H1 (cell line): Measurements from ENCODE around the gene KCTD11. TPM values are rescaled to one million over a fixed set of nuclear protein-coding genes. Genes with fewer than 3 reads are reported as not detected.

Source experiments
- CTCF ChIA-PET: fragments of 300-600 bp; sonication (Branson Sonifier 250); formaldehyde crosslinking; loops from one replicate; lab custom pipeline; 2021; ENCODE audit not compliant: partially characterized antibody; lab: Charles Lee
- POLR2A ChIA-PET: fragments of 300-600 bp; sonication (Branson Sonifier 250); formaldehyde crosslinking; loops from one replicate; lab custom pipeline; 2021; ENCODE audit warnings: inconsistent platforms; ENCODE audit not compliant: partially characterized antibody; lab: Charles Lee
- DNase-seq, 2 experiments: peaks; one replicate each; pipeline versions ENCODE4 v3.0.0 to v3.0.0-alpha.2; 2010 to 2022; ENCODE audit warnings: low spot score in 2 of 2, low read depth in 1 of 2, mixed read lengths in 1 of 2
- FAIRE-seq: peaks from 2 replicates; lab custom pipeline; 2011; peaks lifted over from hg19 to GRCh38; lab: Jason Lieb, UNC
- H2AFZ ChIP-seq: 2 replicates; pipeline ENCODE4 v1.8.1; 2012; ENCODE audit warnings: low read length, inconsistent platforms
- H2AK5ac ChIP-seq: 2 replicates; pipeline ENCODE4 v1.6.1; 2013; ENCODE audit warnings: low read depth, low read length
- H2BK120ac ChIP-seq: replicated peaks from 2 replicates; pipeline ENCODE3; 2013; ENCODE audit warnings: low read depth, low read length, inconsistent platforms
- H2BK12ac ChIP-seq: 2 replicates; pipeline ENCODE4 v1.6.1; 2013; ENCODE audit warnings: low read depth, low read length
- H2BK15ac ChIP-seq: 2 replicates; pipeline ENCODE4 v1.6.1; 2013; ENCODE audit warnings: low read length
- H2BK20ac ChIP-seq: 2 replicates; pipeline ENCODE4 v1.6.1; 2013; ENCODE audit warnings: low read length
- H2BK5ac ChIP-seq: 2 replicates; pipeline ENCODE4 v1.6.1; 2013; ENCODE audit warnings: low read depth, low read length
- H3K14ac ChIP-seq: 2 replicates; pipeline ENCODE4 v1.6.1; 2013; ENCODE audit warnings: inconsistent platforms; ENCODE audit not compliant: insufficient read length
- H3K18ac ChIP-seq: 2 replicates; pipeline ENCODE4 v1.6.1; 2013; ENCODE audit warnings: low read length; ENCODE audit errors: extremely low read depth
- H3K23ac ChIP-seq: 2 replicates; pipeline ENCODE4 v1.6.1; 2013; ENCODE audit warnings: inconsistent platforms; ENCODE audit not compliant: insufficient read length
- H3K23me2 ChIP-seq: 2 replicates; pipeline ENCODE4 v1.6.1; 2013; ENCODE audit warnings: low read depth, low read length
- H3K27ac ChIP-seq: 2 replicates; pipeline ENCODE4 v1.6.1; 2011; ENCODE audit warnings: low read depth, low read length, inconsistent platforms
- H3K27me3 ChIP-seq, 4 experiments: replicated peaks in 1 of 4; 1 replicate in 1 of 4; 2 replicates in 3 of 4; pipeline versions ENCODE4 v1.6.1 to v1.8.1; 2011 to 2013; ENCODE audit warnings: low read length in 3 of 4, mild to moderate bottlenecking in 3 of 4, inconsistent platforms in 2 of 4, mixed read lengths in 2 of 4, moderate library complexity in 1 of 4; ENCODE audit not compliant: control insufficient read depth in 3 of 4, insufficient read depth in 3 of 4; ENCODE audit errors: extremely low read depth in 1 of 4
- H3K36me3 ChIP-seq, 4 experiments: 2 replicates each; pipeline versions ENCODE4 v1.6.1 to v1.8.1; 2011 to 2013; ENCODE audit warnings: mild to moderate bottlenecking in 4 of 4, low read length in 3 of 4, moderate library complexity in 2 of 4, control low read depth in 1 of 4, inconsistent platforms in 1 of 4; ENCODE audit not compliant: insufficient read depth in 4 of 4, control insufficient read depth in 2 of 4
- H3K4ac ChIP-seq: replicated peaks from 2 replicates; pipeline ENCODE3; 2013; ENCODE audit warnings: low read length, low read depth, mixed read lengths, inconsistent platforms; ENCODE audit not compliant: insufficient read length
- H3K4me1 ChIP-seq, 4 experiments: replicated peaks in 1 of 4; 1 replicate in 1 of 4; 2 replicates in 3 of 4; pipeline versions ENCODE4 v1.6.1 to v1.8.1; 2011 to 2013; ENCODE audit warnings: low read length in 3 of 4, inconsistent platforms in 2 of 4, mixed read lengths in 1 of 4; ENCODE audit not compliant: insufficient read depth in 4 of 4, control insufficient read depth in 3 of 4
- H3K4me2 ChIP-seq, 2 experiments: 2 replicates each; pipeline versions ENCODE4 v1.6.1 to v1.8.1; 2011 to 2013; ENCODE audit warnings: low read depth in 2 of 2, low read length in 2 of 2, control low read depth in 1 of 2, inconsistent platforms in 1 of 2, mild to moderate bottlenecking in 1 of 2; ENCODE audit not compliant: insufficient read depth in 1 of 2
- H3K4me3 ChIP-seq, 4 experiments: fragments of 200-600, 300-600 bp in 1 of 4; sonication (generic), shearing (Covaris generic), sonication (Bioruptor Twin) in 1 of 4; 2 replicates each; pipeline versions ENCODE4 v1.5.1 to v1.8.1; 2011 to 2016; ENCODE audit warnings: low read length in 4 of 4, low read depth in 3 of 4, control low read depth in 2 of 4, inconsistent platforms in 2 of 4, mild to moderate bottlenecking in 2 of 4, mixed read lengths in 1 of 4, moderate library complexity in 1 of 4; ENCODE audit not compliant: insufficient read depth in 2 of 4; ENCODE audit errors: extremely low read depth in 1 of 4
- H3K56ac ChIP-seq: replicated peaks from 2 replicates; pipeline ENCODE3; 2013; ENCODE audit warnings: low read depth, mild to moderate bottlenecking, mixed read lengths, low read length, inconsistent platforms; ENCODE audit not compliant: insufficient read length
- H3K79me1 ChIP-seq: 2 replicates; pipeline ENCODE4 v1.6.1; 2013; ENCODE audit warnings: low read depth, low read length, control low read depth
- H3K79me2 ChIP-seq, 2 experiments: 2 replicates each; pipeline versions ENCODE4 v1.6.1 to v1.8.1; 2012 to 2013; ENCODE audit warnings: low read length in 2 of 2, mild to moderate bottlenecking in 2 of 2, inconsistent platforms in 1 of 2; ENCODE audit not compliant: insufficient read depth in 2 of 2, control insufficient read depth in 1 of 2
- H3K9ac ChIP-seq, 4 experiments: replicated peaks in 1 of 4; 1 replicate in 1 of 4; 2 replicates in 3 of 4; pipeline versions ENCODE4 v1.6.1 to v1.8.1; 2011 to 2013; ENCODE audit warnings: low read depth in 3 of 4, low read length in 3 of 4, control low read depth in 2 of 4, mild to moderate bottlenecking in 2 of 4, moderate library complexity in 2 of 4, inconsistent platforms in 1 of 4; ENCODE audit errors: extremely low read depth in 1 of 4
- H3K9me3 ChIP-seq, 2 experiments: 2 replicates each; pipeline versions ENCODE4 v1.6.1 to v1.8.1; 2012 to 2013; ENCODE audit warnings: mild to moderate bottlenecking in 2 of 2, moderate library complexity in 2 of 2, control low read depth in 1 of 2, inconsistent platforms in 1 of 2, low read depth in 1 of 2, low read length in 1 of 2, mixed read lengths in 1 of 2; ENCODE audit not compliant: insufficient read depth in 2 of 2
- H4K20me1 ChIP-seq, 2 experiments: replicated peaks in 1 of 2; 2 replicates each; pipeline versions ENCODE3 to v1.8.1; 2011 to 2013; ENCODE audit warnings: inconsistent platforms in 2 of 2, low read length in 2 of 2, mild to moderate bottlenecking in 1 of 2; ENCODE audit not compliant: insufficient read depth in 2 of 2, control insufficient read depth in 1 of 2
- H4K5ac ChIP-seq: 2 replicates; pipeline ENCODE4 v1.6.1; 2013; ENCODE audit warnings: low read length, low read depth, mixed read lengths, inconsistent platforms; ENCODE audit not compliant: insufficient read length
- H4K8ac ChIP-seq: 2 replicates; pipeline ENCODE4 v1.8.0; 2013; ENCODE audit warnings: mild to moderate bottlenecking, moderate library complexity, low read length, inconsistent platforms; ENCODE audit not compliant: insufficient read depth; ENCODE audit errors: extremely low read depth
- H4K91ac ChIP-seq: replicated peaks from 2 replicates; pipeline ENCODE3; 2013; ENCODE audit warnings: low read length, mixed read lengths, inconsistent platforms; ENCODE audit not compliant: insufficient read length
- CTBP2 ChIP-seq: IDR thresholded peaks from 2 replicates; pipeline ENCODE4 v1.7.0; 2011; ENCODE audit warnings: borderline replicate concordance, mild to moderate bottlenecking, moderate library complexity, mixed read lengths, low read length; ENCODE audit not compliant: insufficient read depth, insufficient read length
- JUND ChIP-seq: IDR thresholded peaks from 2 replicates; pipeline ENCODE4 v1.6.1; 2011; ENCODE audit warnings: mild to moderate bottlenecking, improper control_type of control experiment, low read length
- KDM5A ChIP-seq: fragments of 200-600 bp; IDR thresholded peaks from 2 replicates; pipeline ENCODE4 v1.7.1; 2012; ENCODE audit warnings: mild to moderate bottlenecking, low read length, inconsistent platforms, mixed read lengths
- NRF1 ChIP-seq: IDR thresholded peaks from 2 replicates; pipeline ENCODE4 v1.6.1; 2011; ENCODE audit warnings: mild to moderate bottlenecking, low read depth, low read length, improper control_type of control experiment
- POLR2A ChIP-seq, 2 experiments: IDR thresholded peaks; 1 replicate in 1 of 2; 2 replicates in 1 of 2; pipeline ENCODE4 v1.6.1; 2011; ENCODE audit warnings: low read depth in 2 of 2, low read length in 2 of 2, mild to moderate bottlenecking in 2 of 2; ENCODE audit errors: control extremely low read depth in 1 of 2
- RAD21 ChIP-seq, 2 experiments: IDR thresholded peaks in 1 of 2; conservative IDR thresholded peaks in 1 of 2; 2 replicates each; pipeline ENCODE4 v1.6.1; 2011; ENCODE audit warnings: low read depth in 2 of 2, low read length in 2 of 2, improper control_type of control experiment in 1 of 2, inconsistent platforms in 1 of 2, mild to moderate bottlenecking in 1 of 2, moderate library complexity in 1 of 2
- RNF2 ChIP-seq: fragments of 200-900, 300-1000 bp; sonication (generic); IDR thresholded peaks from 2 replicates; pipeline ENCODE4 v1.7.1; 2016; ENCODE audit warnings: borderline replicate concordance, low read depth, mild to moderate bottlenecking, antibody characterized with exemption, low read length; ENCODE audit not compliant: poor library complexity, severe bottlenecking; ENCODE audit errors: missing control alignments
- SP2 ChIP-seq: IDR thresholded peaks from 2 replicates; pipeline ENCODE4 v1.6.1; 2012; ENCODE audit warnings: mild to moderate bottlenecking, low read length, inconsistent platforms
- WGBS, 2 experiments: shearing (Covaris generic) in 1 of 2; methylation state at CpG; one replicate each; pipeline versions ENCODE4 v1.1.6 to v1.1.7; 2013 to 2015; ENCODE audit warnings: low lambda C conversion rate in 2 of 2, mixed read lengths in 2 of 2, inconsistent platforms in 1 of 2, low coverage in 1 of 2, missing lambda C conversion rate in 1 of 2; ENCODE audit not compliant: insufficient replicate concordance in 2 of 2, insufficient coverage in 1 of 2, insufficient read length in 1 of 2; ENCODE audit errors: extremely low coverage in 1 of 2, missing lambda C conversion rate in 1 of 2; 5-methylcytosine and 5-hydroxymethylcytosine counted together
- polyA plus RNA-seq, 7 experiments: library from polyadenylated mRNA; depleted of rRNA in 3 of 7; stranded (reverse) in 5 of 7; unstranded in 2 of 7; fragments of >200 nt in 5 of 7; fragments of 200-250 nt in 2 of 7; gene quantifications; 1 replicate in 5 of 7; 2 replicates in 1 of 7; 4 replicates in 1 of 7; pipeline versions ENCODE4 v1.2.1 to v1.2.3, GENCODE V29; 2011 to 2013; ENCODE audit warnings: missing spikeins in 2 of 7, mixed read lengths in 2 of 7
- total RNA-seq: library from RNA; stranded (reverse); fragmentation: NEBNext Ultra II Directional; extraction: Animal tissue kit (Norgen Biotek cat#: 25700); gene quantifications from 2 replicates; pipeline ENCODE4 v1.2.1, GENCODE V29; 2021
- TF ChIP-seq, protein P1 (sequence below), 3 experiments: IDR thresholded peaks; 1 replicate in 2 of 3; 2 replicates in 1 of 3; pipeline versions ENCODE4 v1.5.1 to v1.6.1; 2011; ENCODE audit warnings: low read length in 3 of 3, mild to moderate bottlenecking in 3 of 3, inconsistent platforms in 2 of 3, low read depth in 1 of 3, moderate library complexity in 1 of 3; ENCODE audit not compliant: insufficient read depth in 1 of 3; ENCODE audit errors: control extremely low read depth in 1 of 3

KCTD11 gene
- total and polyA plus RNA-seq, 2 of the 8 experiments (the other 6 are each of a cell fraction or from before 2014, with no cell fraction given): 8.6 to 9.2 TPM

DNA sequence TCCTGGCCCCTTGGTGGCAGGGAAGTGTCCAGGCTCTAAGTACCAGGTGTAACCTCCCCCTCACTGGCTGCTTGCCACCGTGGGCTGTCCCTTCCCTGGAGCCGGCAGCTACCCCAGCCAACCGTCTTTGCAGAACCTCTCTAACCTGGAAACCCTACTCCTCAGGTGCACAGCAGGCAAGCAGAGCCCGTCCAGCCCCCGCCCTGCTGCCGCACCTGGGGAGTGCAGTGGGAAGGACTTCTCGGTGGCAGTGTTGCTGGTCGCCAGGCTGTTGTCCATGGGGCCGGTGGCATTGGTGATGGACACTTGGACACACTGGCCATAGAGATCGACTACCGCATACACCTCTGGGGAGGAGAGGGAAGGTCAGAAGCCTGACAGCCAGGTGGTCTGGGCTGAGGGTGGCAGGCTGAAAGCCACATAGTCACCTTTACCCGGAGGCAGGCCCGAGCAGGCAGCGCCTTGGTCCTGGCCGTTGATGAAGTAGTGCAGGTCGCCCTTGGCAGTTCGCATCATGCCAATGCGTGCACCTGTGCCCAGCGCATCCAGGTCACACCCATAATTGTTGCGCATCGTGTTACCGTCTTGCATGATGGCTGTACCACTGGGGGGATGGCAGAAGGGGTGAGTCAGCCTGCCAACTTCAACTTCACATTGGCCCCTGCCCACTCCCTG, 29.3 kb upstream of the KCTD11 start:
- Histone ChIP-seq H3K79me2 (peaks cover 0 to 4% of the 10 kb centered on the region in 2 experiments; a peak in 2 of 4 replicates), H2BK20ac (no peak overlapping the region), H4K5ac (no peak overlapping the region), H3K4me2 (no peak overlapping the region), H2BK5ac (no peak overlapping the region), H3K14ac (no peak overlapping the region), H3K4me3 (no peak overlapping the region), H3K9me3 (no peaks in the 10 kb centered on the region), H3K23ac (no peak overlapping the region), H2AFZ (no peak overlapping the region), H3K4me1 (peaks cover 0 to 2% (median 0%) of the 10 kb centered on the region in 4 experiments; a peak in 1 of 7 replicates), H3K27me3 (no peaks in the 10 kb centered on the region; a peak in 1 of 7 replicates), H4K91ac (peak overlapping the region; percentile 56), H3K79me1 (peaks cover 2% of the 10 kb centered on the region; the same call in 1 of the 2 replicates), H2BK12ac (no peak overlapping the region), H3K23me2 (no peaks in the 10 kb centered on the region), H2BK15ac (no peak overlapping the region), H3K36me3 (peaks cover 32 to 59% (median 53%) of the 10 kb centered on the region in 4 experiments), H3K4ac (no peak overlapping the region), H4K20me1 (peaks cover 2 to 22% of the 10 kb centered on the region in 2 experiments), H3K9ac (no peak overlapping the region), H2AK5ac (no peak overlapping the region), H3K27ac (no peak overlapping the region; the same call in 1 of the 2 replicates), H2BK120ac (no peak overlapping the region), H3K56ac (no peak overlapping the region), H4K8ac (no peak overlapping the region; the same call in 1 of the 2 replicates), H3K18ac (no peak overlapping the region)
- ChIA-PET CTCF (interaction anchor here (0.6 to 9.3 kb wide), 9 partner anchors 10 to 33 kb away, joined by 3 to 167 read pairs (median 7); partner anchors contain the start of genes ACAP1, KCTD11 and TMEM95), POLR2A (interaction anchor here (0.9 to 13.4 kb wide), 3 partner anchors 8 to 109 kb away, joined by 3 to 223 read pairs (median 3); partner anchors contain the start of gene GPS2)
- DNase-seq (no peak), FAIRE-seq (no peak)
- 88% methylated on average over 22 of the region's 22 CpGs; no CpG with 5 or more reads in 1 of the 2 experiments for WGBS, 2 experiments
- TF ChIP-seq JUND (no peak), CTBP2 (no peak), KDM5A (no peak), NRF1 (no peak), SP2 (no peak), RNF2 (no peak), POLR2A (IDR thresholded peaks at IDR 0.05; ENCODE audit: control extremely low read depth in 1 of 2, low read depth in 2 of 2, low read length in 2 of 2) (no peak), RAD21 (IDR thresholded peaks at IDR 0.05 in 1 of 2, conservative IDR thresholded peaks at IDR 0.05 in 1 of 2; ENCODE audit: low read depth in 2 of 2, low read length in 2 of 2) (no peak)
- TF ChIP-seq, protein P1, sequence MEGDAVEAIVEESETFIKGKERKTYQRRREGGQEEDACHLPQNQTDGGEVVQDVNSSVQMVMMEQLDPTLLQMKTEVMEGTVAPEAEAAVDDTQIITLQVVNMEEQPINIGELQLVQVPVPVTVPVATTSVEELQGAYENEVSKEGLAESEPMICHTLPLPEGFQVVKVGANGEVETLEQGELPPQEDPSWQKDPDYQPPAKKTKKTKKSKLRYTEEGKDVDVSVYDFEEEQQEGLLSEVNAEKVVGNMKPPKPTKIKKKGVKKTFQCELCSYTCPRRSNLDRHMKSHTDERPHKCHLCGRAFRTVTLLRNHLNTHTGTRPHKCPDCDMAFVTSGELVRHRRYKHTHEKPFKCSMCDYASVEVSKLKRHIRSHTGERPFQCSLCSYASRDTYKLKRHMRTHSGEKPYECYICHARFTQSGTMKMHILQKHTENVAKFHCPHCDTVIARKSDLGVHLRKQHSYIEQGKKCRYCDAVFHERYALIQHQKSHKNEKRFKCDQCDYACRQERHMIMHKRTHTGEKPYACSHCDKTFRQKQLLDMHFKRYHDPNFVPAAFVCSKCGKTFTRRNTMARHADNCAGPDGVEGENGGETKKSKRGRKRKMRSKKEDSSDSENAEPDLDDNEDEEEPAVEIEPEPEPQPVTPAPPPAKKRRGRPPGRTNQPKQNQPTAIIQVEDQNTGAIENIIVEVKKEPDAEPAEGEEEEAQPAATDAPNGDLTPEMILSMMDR (IDR thresholded peaks at IDR 0.05; ENCODE audit: control extremely low read depth in 1 of 3, insufficient read depth in 1 of 3, low read depth in 1 of 3, low read length in 3 of 3): no peak
